RWPE2 (cell line): ENCODE measurements around the gene CASS4.

Experiments
- ATAC-seq: fragments of 200-7000 bp; cut with Tn5 transposase; 3 replicates; pipeline ENCODE4 v1.9.1; 2021; ENCODE audit warnings: low read depth
- DNase-seq: peaks from one replicate; pipeline ENCODE4 v3.0.0-alpha.2; 2020; ENCODE audit warnings: low spot score
- H3K27ac ChIP-seq: fragments of 450-650 bp; 2 replicates; pipeline ENCODE4 v1.5.1; 2017; ENCODE audit warnings: mild to moderate bottlenecking; ENCODE audit not compliant: poor library complexity, severe bottlenecking
- H3K27me3 ChIP-seq: fragments of 250-450 bp; sonication (Bioruptor Pico); 2 replicates; pipeline ENCODE4 v1.5.1; 2021; ENCODE audit warnings: mild to moderate bottlenecking, moderate library complexity; ENCODE audit not compliant: insufficient read depth, poor library complexity, severe bottlenecking
- H3K36me3 ChIP-seq: fragments of 250-450 bp; sonication (Bioruptor Pico); 2 replicates; pipeline ENCODE4 v1.5.1; 2020; ENCODE audit warnings: low read depth, mild to moderate bottlenecking, moderate library complexity
- H3K4me1 ChIP-seq: fragments of 250-450 bp; sonication (Bioruptor Pico); 2 replicates; pipeline ENCODE4 v1.5.1; 2021; ENCODE audit warnings: mild to moderate bottlenecking, moderate library complexity; ENCODE audit not compliant: insufficient read depth, poor library complexity, severe bottlenecking
- H3K4me3 ChIP-seq: fragments of 250-450 bp; sonication (Bioruptor Pico); 2 replicates; pipeline ENCODE4 v1.5.1; 2021; ENCODE audit warnings: mild to moderate bottlenecking, moderate library complexity; ENCODE audit not compliant: severe bottlenecking
- H3K9me3 ChIP-seq: fragments of 250-450 bp; sonication (Bioruptor Pico); 2 replicates; pipeline ENCODE4 v1.5.1; 2021; ENCODE audit warnings: mild to moderate bottlenecking, moderate library complexity; ENCODE audit not compliant: severe bottlenecking
- CTCF ChIP-seq: fragments of 450-650 bp; IDR thresholded peaks from one replicate; pipeline ENCODE4 v1.5.1; 2017; ENCODE audit warnings: mild to moderate bottlenecking, moderate library complexity; ENCODE audit not compliant: poor library complexity, severe bottlenecking

CASS4 gene

GRCh38 chr20:56430957-56431356 is 18.9 kb downstream of the CASS4 start:
- DNase-seq (no peak), ATAC-seq (no peak)
- Histone ChIP-seq H3K9me3 (no peaks in the 10 kb centered on the region), H3K36me3 (no peaks in the 10 kb centered on the region), H3K27me3 (no peaks in the 10 kb centered on the region), H3K4me1 (no peaks in the 10 kb centered on the region), H3K27ac (no peak overlapping the region), H3K4me3 (no peak overlapping the region)
- TF ChIP-seq CTCF = no peak

GRCh38 chr20:56431471-56431870 is 19.4 kb downstream of the CASS4 start:
- no peak for TF ChIP-seq CTCF
- Histone ChIP-seq H3K27ac (no peak overlapping the region), H3K27me3 (no peaks in the 10 kb centered on the region), H3K4me3 (no peak overlapping the region), H3K36me3 (no peaks in the 10 kb centered on the region), H3K9me3 (no peaks in the 10 kb centered on the region), H3K4me1 (no peaks in the 10 kb centered on the region)
- ATAC-seq = no peak
- DNase-seq = peak; percentile 7

- H3K27me3 ChIP-seq = no peaks in the 10 kb centered on the region
- ATAC-seq = no peak
- H3K27ac ChIP-seq = no peak overlapping the region
- DNase-seq = peak; percentile 19
- no peak overlapping the region for H3K4me3 ChIP-seq
- no peaks in the 10 kb centered on the region for H3K9me3 ChIP-seq
- TF ChIP-seq CTCF = no peak
- no peaks in the 10 kb centered on the region for H3K4me1 ChIP-seq
- no peaks in the 10 kb centered on the region for H3K36me3 ChIP-seq
Measured at GRCh38 chr20:56433221-56433879, 21.3 kb downstream of the CASS4 start.

GRCh38 chr20:56433880-56434255 is 21.8 kb downstream of the CASS4 start:
- ATAC-seq (no peak), DNase-seq (no peak)
- H3K27ac ChIP-seq = no peak overlapping the region
- TF ChIP-seq CTCF = no peak
- H3K36me3 ChIP-seq = no peaks in the 10 kb centered on the region
- H3K4me1 ChIP-seq = no peaks in the 10 kb centered on the region
- no peaks in the 10 kb centered on the region for H3K27me3 ChIP-seq
- no peaks in the 10 kb centered on the region for H3K9me3 ChIP-seq
- no peak overlapping the region for H3K4me3 ChIP-seq

- no peak overlapping the region for H3K27ac ChIP-seq
- ATAC-seq = no peak
Measured at GRCh38 chr20:56437196-56437960, 25.3 kb downstream of the CASS4 start.

More at GRCh38 chr20:56437196-56437960, 25.3 kb downstream of the CASS4 start:
- Histone ChIP-seq H3K9me3 (no peaks in the 10 kb centered on the region), H3K27me3 (no peaks in the 10 kb centered on the region), H3K4me1 (no peaks in the 10 kb centered on the region), H3K36me3 (no peaks in the 10 kb centered on the region), H3K4me3 (no peak overlapping the region)
- peak; percentile 74 for DNase-seq
- no peak for TF ChIP-seq CTCF
